Measurements from ENCODE around the gene PLEKHM1. TPM values are rescaled to one million over a fixed set of nuclear protein-coding genes. Genes with fewer than 3 reads are reported as not detected.
"Not testable (repeated sequence)": the region's sequence is repeated elsewhere in the genome, so short reads cannot be mapped to it uniquely, and the experiment has no call there.

Gene PLEKHM1
- total RNA-seq, 1 donor from 2014 or later: 42.1 TPM

GRCh38 chr17:45444301-45444700, 46.2 kb downstream of the PLEKHM1 start:
- H3K4me3 Mint-ChIP-seq; H3K27ac Mint-ChIP-seq; H3K9me3 Mint-ChIP-seq; H3K27me3 Mint-ChIP-seq; H3K36me3 Mint-ChIP-seq; DNase-seq (ENCODE audit: extremely low spot score, unreplicated experiment): not testable (repeated sequence)
- H3K4me1 Mint-ChIP-seq (ENCODE audit: unreplicated experiment): peaks cover 10% of the 10 kb centered on the region

- DNase-seq (ENCODE audit: extremely low spot score, unreplicated experiment); H3K36me3 Mint-ChIP-seq; H3K9me3 Mint-ChIP-seq; H3K4me3 Mint-ChIP-seq; H3K27me3 Mint-ChIP-seq; H3K27ac Mint-ChIP-seq: not testable (repeated sequence)
- H3K4me1 Mint-ChIP-seq (ENCODE audit: unreplicated experiment): peaks cover 10% of the 10 kb centered on the region
Measured at GRCh38 chr17:45443371-45444260, 46.9 kb downstream of the PLEKHM1 start.

- Mint-ChIP-seq H3K36me3 (peaks cover 3% of the 10 kb centered on the region), H3K4me3 (no peak overlapping the region), H3K9me3 (no peaks in the 10 kb centered on the region), H3K4me1 (ENCODE audit: unreplicated experiment) (peaks cover 10% of the 10 kb centered on the region), H3K27ac (no peak overlapping the region), H3K27me3 (no peaks in the 10 kb centered on the region)
- TF ChIP-seq, protein P1, sequence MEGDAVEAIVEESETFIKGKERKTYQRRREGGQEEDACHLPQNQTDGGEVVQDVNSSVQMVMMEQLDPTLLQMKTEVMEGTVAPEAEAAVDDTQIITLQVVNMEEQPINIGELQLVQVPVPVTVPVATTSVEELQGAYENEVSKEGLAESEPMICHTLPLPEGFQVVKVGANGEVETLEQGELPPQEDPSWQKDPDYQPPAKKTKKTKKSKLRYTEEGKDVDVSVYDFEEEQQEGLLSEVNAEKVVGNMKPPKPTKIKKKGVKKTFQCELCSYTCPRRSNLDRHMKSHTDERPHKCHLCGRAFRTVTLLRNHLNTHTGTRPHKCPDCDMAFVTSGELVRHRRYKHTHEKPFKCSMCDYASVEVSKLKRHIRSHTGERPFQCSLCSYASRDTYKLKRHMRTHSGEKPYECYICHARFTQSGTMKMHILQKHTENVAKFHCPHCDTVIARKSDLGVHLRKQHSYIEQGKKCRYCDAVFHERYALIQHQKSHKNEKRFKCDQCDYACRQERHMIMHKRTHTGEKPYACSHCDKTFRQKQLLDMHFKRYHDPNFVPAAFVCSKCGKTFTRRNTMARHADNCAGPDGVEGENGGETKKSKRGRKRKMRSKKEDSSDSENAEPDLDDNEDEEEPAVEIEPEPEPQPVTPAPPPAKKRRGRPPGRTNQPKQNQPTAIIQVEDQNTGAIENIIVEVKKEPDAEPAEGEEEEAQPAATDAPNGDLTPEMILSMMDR (conservative IDR thresholded peaks at IDR 0.05): no peak
- DNase-seq (ENCODE audit: extremely low spot score, unreplicated experiment): no peak
Measured at GRCh38 chr17:45441526-45442310, 48.8 kb downstream of the PLEKHM1 start.

- not testable (repeated sequence) for H3K36me3 Mint-ChIP-seq; DNase-seq (ENCODE audit: extremely low spot score, unreplicated experiment); H3K27me3 Mint-ChIP-seq; H3K9me3 Mint-ChIP-seq; H3K27ac Mint-ChIP-seq; H3K4me3 Mint-ChIP-seq
- peaks cover 10% of the 10 kb centered on the region for H3K4me1 Mint-ChIP-seq (ENCODE audit: unreplicated experiment)
Measured at GRCh38 chr17:45440839-45441515, 49.5 kb downstream of the PLEKHM1 start.

- TF ChIP-seq, protein P1 (conservative IDR thresholded peaks at IDR 0.05): no peak
- Mint-ChIP-seq H3K27ac (peak overlapping the region; percentile 78), H3K4me3 (peak overlapping the region; percentile 45), H3K4me1 (ENCODE audit: unreplicated experiment) (peaks cover 10% of the 10 kb centered on the region), H3K36me3 (peaks cover 3% of the 10 kb centered on the region), H3K27me3 (no peaks in the 10 kb centered on the region), H3K9me3 (no peaks in the 10 kb centered on the region)
- DNase-seq (ENCODE audit: extremely low spot score, unreplicated experiment): no peak
Measured at GRCh38 chr17:45440161-45440778, 50.3 kb downstream of the PLEKHM1 start.

DNA sequence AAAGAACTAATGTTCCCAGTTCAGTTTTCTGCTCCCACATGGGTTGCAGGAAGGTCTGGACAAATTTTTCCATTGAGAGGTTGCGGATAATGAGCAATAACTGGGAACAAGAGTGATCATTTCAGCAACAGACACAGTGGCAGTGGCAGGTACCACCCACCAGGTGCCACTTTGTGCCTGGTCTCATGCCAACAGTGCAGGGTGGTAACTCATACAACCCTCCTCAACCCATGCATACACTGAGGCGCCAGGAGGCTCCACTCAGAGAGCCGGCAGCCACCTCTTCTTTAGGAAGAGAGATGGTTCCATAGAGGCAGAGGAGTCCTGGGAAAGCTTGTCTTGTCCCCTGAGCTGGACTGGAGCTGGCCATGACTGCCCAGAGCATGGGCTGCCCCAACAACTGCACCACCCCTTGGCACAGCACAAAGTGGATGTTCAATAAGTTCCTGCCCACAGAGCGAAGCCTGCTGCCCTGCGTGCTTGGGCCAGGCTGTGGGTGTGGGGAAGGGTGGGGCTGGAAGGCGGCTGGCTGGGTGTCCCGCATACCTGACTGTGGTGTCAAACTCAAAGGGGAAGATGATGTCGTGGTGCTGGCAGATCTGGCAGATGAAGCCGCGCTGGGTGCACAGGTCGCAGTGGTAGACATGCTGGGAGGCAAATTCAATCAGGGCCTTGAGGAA, 51.5 kb downstream of the PLEKHM1 start:
- no peak overlapping the region for H3K4me3 Mint-ChIP-seq
- peak overlapping the region; percentile 68 for H3K27ac Mint-ChIP-seq
- no peaks in the 10 kb centered on the region for H3K36me3 Mint-ChIP-seq
- no peaks in the 10 kb centered on the region for H3K27me3 Mint-ChIP-seq
- TF ChIP-seq, protein P1 (conservative IDR thresholded peaks at IDR 0.05): no peak
- peaks cover 10% of the 10 kb centered on the region for H3K4me1 Mint-ChIP-seq (ENCODE audit: unreplicated experiment)
- no peaks in the 10 kb centered on the region for H3K9me3 Mint-ChIP-seq
- no peak for DNase-seq (ENCODE audit: extremely low spot score, unreplicated experiment)
